K562 (cell line): ENCODE measurements around the gene THAP9. TPM values are rescaled to one million over a fixed set of nuclear protein-coding genes. Genes with fewer than 3 reads are reported as not detected.

Experiments
- ATAC-seq: fragments of 200-7000 bp; cut with Tn5 transposase; 3 replicates; pipeline ENCODE4 v1.9.1; 2020; ENCODE audit warnings: moderate library complexity
- BruUV-seq: library from RNA; stranded (reverse); fragments of 400-500 nt; replicated peaks from 2 replicates; lab custom pipeline; 2021; lab: Mats Ljungman, UMichigan
- CTCF ChIA-PET: fragments of 300-600 bp; formaldehyde crosslinking; extraction: SDS; loops from one replicate; lab custom pipeline; 2021; ENCODE audit warnings: low intra/inter-chr PET ratio; lab: Yijun Ruan, JAX
- POLR2A ChIA-PET: fragments of 300-600, 350-650 bp; sonication (Branson Sonifier 250); formaldehyde crosslinking; extraction: SDS; loops from one replicate; lab custom pipeline; 2021; ENCODE audit warnings: antibody characterized with exemption, inconsistent platforms; lab: Yijun Ruan, JAX
- DNase-seq, 4 experiments: peaks; one replicate each; pipeline versions ENCODE4 v3.0.0 to v3.0.0-alpha.2; 2011 to 2018; ENCODE audit warnings: low spot score in 3 of 4, mixed read lengths in 3 of 4; ENCODE audit errors: extremely low read depth in 1 of 4
- FAIRE-seq: peaks from 2 replicates; lab custom pipeline; 2011; peaks lifted over from hg19 to GRCh38; lab: Jason Lieb, UNC
- H2AFZ ChIP-seq: 2 replicates; pipeline ENCODE4 v1.6.0; 2011; ENCODE audit warnings: low read depth, low read length, control low read depth, inconsistent platforms
- H3K27ac ChIP-seq: fragments of 200-600 bp; 3 replicates; pipeline ENCODE4 v1.8.0; 2011; ENCODE audit warnings: low read depth, mild to moderate bottlenecking, control low read depth, inconsistent platforms, low read length, moderate library complexity, mixed read lengths; ENCODE audit errors: extremely low read depth
- H3K27me3 ChIP-seq, 2 experiments: fragments of 300-600 bp in 1 of 2; 2 replicates in 1 of 2; 3 replicates in 1 of 2; pipeline versions ENCODE4 v1.6.0 to v1.8.0; 2011; ENCODE audit warnings: inconsistent platforms in 2 of 2, low read length in 2 of 2, mild to moderate bottlenecking in 1 of 2, mixed read lengths in 1 of 2, moderate library complexity in 1 of 2; ENCODE audit not compliant: control insufficient read depth in 2 of 2, insufficient read depth in 2 of 2
- H3K36me3 ChIP-seq: fragments of 300-600 bp; 3 replicates; pipeline ENCODE4 v1.8.0; 2011; ENCODE audit warnings: mild to moderate bottlenecking, low read length, inconsistent platforms; ENCODE audit not compliant: control insufficient read depth, insufficient read depth
- H3K4me1 ChIP-seq, 2 experiments: fragments of 200-600 bp in 1 of 2; replicated peaks in 1 of 2; 2 replicates in 1 of 2; 3 replicates in 1 of 2; pipeline versions ENCODE4 v1.5.1 to v1.8.0; 2011; ENCODE audit warnings: inconsistent platforms in 2 of 2, low read length in 2 of 2, mild to moderate bottlenecking in 1 of 2, mixed read lengths in 1 of 2, moderate library complexity in 1 of 2; ENCODE audit not compliant: control insufficient read depth in 2 of 2, insufficient read depth in 2 of 2
- H3K4me2 ChIP-seq: 2 replicates; pipeline ENCODE4 v1.6.1; 2011; ENCODE audit warnings: low read length, control low read depth, inconsistent platforms, mixed read lengths; ENCODE audit not compliant: insufficient read depth
- H3K4me3 ChIP-seq: fragments of 200-600 bp; sonication (generic), shearing (Covaris generic); 2 replicates; pipeline ENCODE4 v1.5.1; 2016; ENCODE audit warnings: control low read depth, inconsistent platforms
- H3K79me2 ChIP-seq: fragments of 200-600 bp; 3 replicates; pipeline ENCODE4 v1.8.0; 2011; ENCODE audit warnings: low read length, inconsistent platforms; ENCODE audit not compliant: control insufficient read depth, insufficient read depth
- H3K9ac ChIP-seq, 2 experiments: 2 replicates each; pipeline versions ENCODE4 v1.6.0 to v1.6.1; 2011; ENCODE audit warnings: low read depth in 2 of 2, low read length in 2 of 2, control low read depth in 1 of 2, inconsistent platforms in 1 of 2, mild to moderate bottlenecking in 1 of 2, mixed read lengths in 1 of 2; ENCODE audit not compliant: insufficient read depth in 1 of 2
- H3K9me1 ChIP-seq: one replicate; pipeline ENCODE4 v1.6.0; 2011; ENCODE audit warnings: inconsistent platforms, mild to moderate bottlenecking, low read length, moderate library complexity; ENCODE audit not compliant: control insufficient read depth, insufficient read depth
- H3K9me3 ChIP-seq: replicated peaks from 2 replicates; pipeline ENCODE4 v1.5.1; 2011; ENCODE audit warnings: low read depth, low read length, inconsistent platforms; ENCODE audit not compliant: control insufficient read depth, insufficient read depth
- H4K20me1 ChIP-seq: replicated peaks from 2 replicates; pipeline ENCODE4 v1.6.1; 2011; ENCODE audit warnings: low read length, inconsistent platforms, mixed read lengths; ENCODE audit not compliant: control insufficient read depth, insufficient read depth
- CHD1 ChIP-seq: fragments of 200-600 bp; sonication (generic); IDR thresholded peaks from one replicate; pipeline ENCODE4 v1.6.1; 2012; ENCODE audit warnings: mild to moderate bottlenecking, moderate library complexity, low read length, inconsistent platforms
- KAT7 ChIP-seq: sonication (generic); formaldehyde crosslinking; IDR thresholded peaks from 2 replicates; pipeline ENCODE4 v1.8.0; 2022; ENCODE audit warnings: missing genetic modification reagents, mild to moderate bottlenecking, borderline replicate concordance
- NRF1 ChIP-seq, 2 experiments: fragments of 450-650 bp; IDR thresholded peaks in 1 of 2; conservative IDR thresholded peaks in 1 of 2; 2 replicates each; pipeline ENCODE4 v1.6.1; 2014; ENCODE audit warnings: mild to moderate bottlenecking in 2 of 2
- RBFOX2 ChIP-seq: fragments of 200-400 bp; formaldehyde crosslinking; IDR thresholded peaks from 2 replicates; pipeline ENCODE4 v1.6.1; 2017; ENCODE audit warnings: low read depth, mild to moderate bottlenecking, low read length, moderate library complexity
- ZNF589 ChIP-seq: fragments of 200-800 bp; sonication (Bioruptor generic); IDR thresholded peaks from 2 replicates; pipeline ENCODE4 v1.6.1; 2016; ENCODE audit warnings: low read depth, missing genetic modification characterization, missing compliant biosample characterization
- WGBS: fragments of 100-300 bp; shearing (Covaris generic); methylation state at CpG from one replicate; pipeline ENCODE4 v1.1.6; 2016; ENCODE audit warnings: low coverage, mixed read lengths; ENCODE audit not compliant: insufficient coverage; ENCODE audit errors: missing lambda C conversion rate; 5-methylcytosine and 5-hydroxymethylcytosine counted together
- in situ Hi-C: fragments of 300-500 bp; cut with MboI; formaldehyde crosslinking; loops from 4 replicates; pipeline ENCODE4 v1.15.0; 2018; ENCODE audit warnings: inconsistent platforms, mixed read lengths
- intact Hi-C: fragments of 100-400 bp; cut with micrococcal nuclease; formaldehyde crosslinking; loops from 2 replicates; pipeline ENCODE4 v1.14.2; 2022
- polyA plus RNA-seq, 8 experiments: library from polyadenylated mRNA; depleted of rRNA in 4 of 8; stranded (reverse) in 5 of 8; unstranded in 3 of 8; fragments of >200 nt; fragmentation: Nextera tagmentation in 2 of 8; fragmentation: Illumina TruSeq in 1 of 8; extraction: Ambion mirVana in 2 of 8; extraction: Trizol in 1 of 8; gene quantifications; 2 replicates each; pipeline versions ENCODE4 v1.2.1 to v1.2.3, GENCODE V29; 2011 to 2014; ENCODE audit warnings: inconsistent platforms in 1 of 8, missing spikeins in 1 of 8
- total RNA-seq, 7 experiments: library from RNA; depleted of rRNA in 6 of 7; stranded (reverse); fragments of >200 nt in 6 of 7; fragmentation: Illumina TruSeq in 2 of 7; extraction: Trizol in 2 of 7; gene quantifications; 2 replicates each; pipeline versions ENCODE4 v1.2.1 to v1.2.3, GENCODE V29; 2011 to 2021; ENCODE audit warnings: low replicate concordance in 1 of 7
- TF ChIP-seq, protein P1 (sequence below): fragments of 250-450 bp; sonication (Bioruptor Pico); IDR thresholded peaks from 2 replicates; pipeline ENCODE4 v1.5.0; 2021; ENCODE audit warnings: mild to moderate bottlenecking, borderline replicate concordance
- TF ChIP-seq, protein P2 (sequence below), 2 experiments: fragments of 450-650 bp; conservative IDR thresholded peaks; 2 replicates each; pipeline ENCODE4 v1.6.1; 2017; ENCODE audit warnings: mild to moderate bottlenecking in 2 of 2, moderate library complexity in 2 of 2
- TF ChIP-seq, protein P3 (sequence below): fragments of 450-650 bp; IDR thresholded peaks from 2 replicates; pipeline ENCODE4 v1.6.1; 2014; ENCODE audit warnings: low read depth, mild to moderate bottlenecking, moderate library complexity, borderline replicate concordance
- TF ChIP-seq, protein P4 (sequence below): sonication (generic); formaldehyde crosslinking; IDR thresholded peaks from 2 replicates; pipeline ENCODE4 v1.8.0; 2023; ENCODE audit warnings: mild to moderate bottlenecking, missing genetic modification reagents

THAP9 gene
- total and polyA plus RNA-seq, 9 of the 15 experiments (the other 6 are each of a cell fraction or from before 2014, with no cell fraction given): 3.4 to 7.0 (median 5.4) TPM

DNA sequence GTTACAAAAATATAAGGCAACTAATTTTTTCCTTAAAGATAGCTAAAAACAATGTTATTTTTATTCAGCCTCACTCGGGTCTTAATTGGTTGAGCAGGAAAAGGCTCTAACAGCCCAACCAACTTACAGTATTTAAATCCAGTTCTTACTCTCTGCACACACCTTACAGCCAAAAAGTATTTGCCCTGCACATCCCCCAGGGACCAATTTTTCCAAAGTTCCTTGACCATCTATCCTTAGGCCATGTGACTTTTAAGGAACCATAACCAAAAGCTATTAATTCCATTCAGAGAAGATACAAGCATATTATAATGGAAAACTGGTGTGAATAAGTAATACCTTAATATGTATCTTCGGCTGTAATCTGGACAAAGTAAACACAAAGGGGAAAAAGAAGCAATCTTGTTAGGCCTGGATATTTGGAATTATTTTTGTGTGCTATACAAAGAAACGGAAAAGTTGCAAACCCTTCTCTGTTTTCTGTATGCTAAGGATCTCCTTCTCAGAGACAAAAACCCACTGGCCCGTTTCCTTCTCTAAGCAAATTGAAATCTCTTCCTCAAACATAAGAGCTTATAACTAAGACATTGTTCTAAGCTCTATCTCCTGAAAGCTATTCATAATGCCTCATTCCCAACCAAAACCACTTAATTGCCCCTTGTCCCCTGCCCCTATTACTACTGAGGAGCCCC is 1.0 kb upstream of the THAP9 start:
- WGBS: 2% methylated on average over 4 of the region's 4 CpGs
- peak overlapping the region; percentile 100 for H3K4me2 ChIP-seq
- peak overlapping the region; percentile 87 for H2AFZ ChIP-seq
- intact Hi-C loops (loop anchor here (2.0 to 5.0 kb wide), 4 partner anchors 113 to 527 kb away; partner anchors contain the start of genes COPS4, COQ2 and HNRNPD), in situ Hi-C loops (no loop called here)
- ATAC-seq (peak; percentile 1; the same call in 2 of the 3 replicates), FAIRE-seq (no peak), DNase-seq (no peak)
- H3K79me2 ChIP-seq: peaks cover 76% of the 10 kb centered on the region
- H3K4me1 ChIP-seq: peaks cover 5 to 9% of the 10 kb centered on the region in 2 experiments; a peak in 4 of 5 replicates
- H3K4me3 ChIP-seq: peak overlapping the region; percentile 75
- H3K27ac ChIP-seq: peak overlapping the region; percentile 100
- H4K20me1 ChIP-seq: peaks cover 7% of the 10 kb centered on the region; the same call in 1 of the 2 replicates
- H3K36me3 ChIP-seq: peaks cover 46% of the 10 kb centered on the region
- no peaks in the 10 kb centered on the region for H3K27me3 ChIP-seq
- H3K9me3 ChIP-seq: no peaks in the 10 kb centered on the region
- H3K9ac ChIP-seq: peak overlapping the region; percentile 85 to 99
- POLR2A ChIA-PET: interaction anchor here (0.7 to 3.1 kb wide), 15 partner anchors 9 to 386 kb away, joined by 3 to 39 read pairs (median 4); partner anchors contain the start of genes COPS4, LIN54 and SEC31A
- no peaks in the 10 kb centered on the region for H3K9me1 ChIP-seq
- CTCF ChIA-PET: no interaction called here
- BruUV-seq: no TSS peak
- TF ChIP-seq, protein P1, sequence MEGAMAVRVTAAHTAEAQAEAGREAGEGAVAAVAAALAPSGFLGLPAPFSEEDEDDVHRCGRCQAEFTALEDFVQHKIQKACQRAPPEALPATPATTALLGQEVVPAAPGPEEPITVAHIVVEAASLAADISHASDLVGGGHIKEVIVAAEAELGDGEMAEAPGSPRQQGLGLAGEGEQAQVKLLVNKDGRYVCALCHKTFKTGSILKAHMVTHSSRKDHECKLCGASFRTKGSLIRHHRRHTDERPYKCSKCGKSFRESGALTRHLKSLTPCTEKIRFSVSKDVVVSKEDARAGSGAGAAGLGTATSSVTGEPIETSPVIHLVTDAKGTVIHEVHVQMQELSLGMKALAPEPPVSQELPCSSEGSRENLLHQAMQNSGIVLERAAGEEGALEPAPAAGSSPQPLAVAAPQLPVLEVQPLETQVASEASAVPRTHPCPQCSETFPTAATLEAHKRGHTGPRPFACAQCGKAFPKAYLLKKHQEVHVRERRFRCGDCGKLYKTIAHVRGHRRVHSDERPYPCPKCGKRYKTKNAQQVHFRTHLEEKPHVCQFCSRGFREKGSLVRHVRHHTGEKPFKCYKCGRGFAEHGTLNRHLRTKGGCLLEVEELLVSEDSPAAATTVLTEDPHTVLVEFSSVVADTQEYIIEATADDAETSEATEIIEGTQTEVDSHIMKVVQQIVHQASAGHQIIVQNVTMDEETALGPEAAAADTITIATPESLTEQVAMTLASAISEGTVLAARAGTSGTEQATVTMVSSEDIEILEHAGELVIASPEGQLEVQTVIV (CRISPR knock-in tag): no peak
- TF ChIP-seq CHD1 (peak; percentile 19), KAT7 (0 out of 2 replicates have a peak, but pooled peaks have one; percentile 2), RBFOX2 (peak; percentile 46; the same call in 1 of the 2 replicates), NRF1 (conservative IDR thresholded peaks at IDR 0.05 in 1 of 2, IDR thresholded peaks at IDR 0.05 in 1 of 2) (no peak), ZNF589 (CRISPR knock-in tag) (no peak)
- TF ChIP-seq, protein P2, sequence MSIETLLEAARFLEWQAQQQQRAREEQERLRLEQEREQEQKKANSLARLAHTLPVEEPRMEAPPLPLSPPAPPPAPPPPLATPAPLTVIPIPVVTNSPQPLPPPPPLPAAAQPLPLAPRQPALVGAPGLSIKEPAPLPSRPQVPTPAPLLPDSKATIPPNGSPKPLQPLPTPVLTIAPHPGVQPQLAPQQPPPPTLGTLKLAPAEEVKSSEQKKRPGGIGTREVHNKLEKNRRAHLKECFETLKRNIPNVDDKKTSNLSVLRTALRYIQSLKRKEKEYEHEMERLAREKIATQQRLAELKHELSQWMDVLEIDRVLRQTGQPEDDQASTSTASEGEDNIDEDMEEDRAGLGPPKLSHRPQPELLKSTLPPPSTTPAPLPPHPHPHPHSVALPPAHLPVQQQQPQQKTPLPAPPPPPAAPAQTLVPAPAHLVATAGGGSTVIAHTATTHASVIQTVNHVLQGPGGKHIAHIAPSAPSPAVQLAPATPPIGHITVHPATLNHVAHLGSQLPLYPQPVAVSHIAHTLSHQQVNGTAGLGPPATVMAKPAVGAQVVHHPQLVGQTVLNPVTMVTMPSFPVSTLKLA (conservative IDR thresholded peaks at IDR 0.05): 0 out of 4 replicates have a peak, but pooled peaks of 1 of the 2 experiments have one; percentile 19
- TF ChIP-seq, protein P3, sequence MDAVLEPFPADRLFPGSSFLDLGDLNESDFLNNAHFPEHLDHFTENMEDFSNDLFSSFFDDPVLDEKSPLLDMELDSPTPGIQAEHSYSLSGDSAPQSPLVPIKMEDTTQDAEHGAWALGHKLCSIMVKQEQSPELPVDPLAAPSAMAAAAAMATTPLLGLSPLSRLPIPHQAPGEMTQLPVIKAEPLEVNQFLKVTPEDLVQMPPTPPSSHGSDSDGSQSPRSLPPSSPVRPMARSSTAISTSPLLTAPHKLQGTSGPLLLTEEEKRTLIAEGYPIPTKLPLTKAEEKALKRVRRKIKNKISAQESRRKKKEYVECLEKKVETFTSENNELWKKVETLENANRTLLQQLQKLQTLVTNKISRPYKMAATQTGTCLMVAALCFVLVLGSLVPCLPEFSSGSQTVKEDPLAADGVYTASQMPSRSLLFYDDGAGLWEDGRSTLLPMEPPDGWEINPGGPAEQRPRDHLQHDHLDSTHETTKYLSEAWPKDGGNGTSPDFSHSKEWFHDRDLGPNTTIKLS: no peak
- TF ChIP-seq, protein P4, sequence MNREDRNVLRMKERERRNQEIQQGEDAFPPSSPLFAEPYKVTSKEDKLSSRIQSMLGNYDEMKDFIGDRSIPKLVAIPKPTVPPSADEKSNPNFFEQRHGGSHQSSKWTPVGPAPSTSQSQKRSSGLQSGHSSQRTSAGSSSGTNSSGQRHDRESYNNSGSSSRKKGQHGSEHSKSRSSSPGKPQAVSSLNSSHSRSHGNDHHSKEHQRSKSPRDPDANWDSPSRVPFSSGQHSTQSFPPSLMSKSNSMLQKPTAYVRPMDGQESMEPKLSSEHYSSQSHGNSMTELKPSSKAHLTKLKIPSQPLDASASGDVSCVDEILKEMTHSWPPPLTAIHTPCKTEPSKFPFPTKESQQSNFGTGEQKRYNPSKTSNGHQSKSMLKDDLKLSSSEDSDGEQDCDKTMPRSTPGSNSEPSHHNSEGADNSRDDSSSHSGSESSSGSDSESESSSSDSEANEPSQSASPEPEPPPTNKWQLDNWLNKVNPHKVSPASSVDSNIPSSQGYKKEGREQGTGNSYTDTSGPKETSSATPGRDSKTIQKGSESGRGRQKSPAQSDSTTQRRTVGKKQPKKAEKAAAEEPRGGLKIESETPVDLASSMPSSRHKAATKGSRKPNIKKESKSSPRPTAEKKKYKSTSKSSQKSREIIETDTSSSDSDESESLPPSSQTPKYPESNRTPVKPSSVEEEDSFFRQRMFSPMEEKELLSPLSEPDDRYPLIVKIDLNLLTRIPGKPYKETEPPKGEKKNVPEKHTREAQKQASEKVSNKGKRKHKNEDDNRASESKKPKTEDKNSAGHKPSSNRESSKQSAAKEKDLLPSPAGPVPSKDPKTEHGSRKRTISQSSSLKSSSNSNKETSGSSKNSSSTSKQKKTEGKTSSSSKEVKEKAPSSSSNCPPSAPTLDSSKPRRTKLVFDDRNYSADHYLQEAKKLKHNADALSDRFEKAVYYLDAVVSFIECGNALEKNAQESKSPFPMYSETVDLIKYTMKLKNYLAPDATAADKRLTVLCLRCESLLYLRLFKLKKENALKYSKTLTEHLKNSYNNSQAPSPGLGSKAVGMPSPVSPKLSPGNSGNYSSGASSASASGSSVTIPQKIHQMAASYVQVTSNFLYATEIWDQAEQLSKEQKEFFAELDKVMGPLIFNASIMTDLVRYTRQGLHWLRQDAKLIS: 0 out of 2 replicates have a peak, but pooled peaks have one; percentile 11
